ENCODE measurements around the gene ADD1.

The ADD1 gene

GRCh38 chr4:2843263-2843940 lies at the start of gene ADD1:
TSS of gene ADD1 (plus strand) at chr4:2843844. CDS start at chr4:2875916, 32,072 bp downstream.
- Histone ChIP-seq H3K4me1 (peaks cover 53% of the 10 kb centered on the region), H3K9me3 (peaks cover 7% of the 10 kb centered on the region; the same call in 1 of the 2 replicates), H3K4me2 (peak within 1 kb of the TSS; percentile 95), H3K9ac (peak within 1 kb of the TSS; percentile 92), H3K27me3 (no peaks in the 10 kb centered on the region), H3K4me3 (peak within 1 kb of the TSS; percentile 90), H4K20me1 (peaks cover 44% of the 10 kb centered on the region), H3K27ac (peak within 1 kb of the TSS; percentile 89), H3K36me3 (no peaks in the 10 kb centered on the region)
- TF ChIP-seq Cebpa-rat (IDR thresholded peaks at IDR 0.05), result no peak

GRCh38 chr4:2794486-2795299 lies 49.0 kb upstream of the ADD1 start:
- TF ChIP-seq Cebpa-rat (IDR thresholded peaks at IDR 0.05), result no peak
- H3K4me2 ChIP-seq, result peak overlapping the region; percentile 100
- H3K27me3 ChIP-seq, result 0 out of 2 replicates have a peak, but pooled peaks cover 4% of the 10 kb centered on the region
- no peak overlapping the region; the same call in 1 of the 2 replicates for H3K4me3 ChIP-seq
- peaks cover 98% of the 10 kb centered on the region for H3K4me1 ChIP-seq
- H3K9ac ChIP-seq, result 0 out of 2 replicates have a peak overlapping the region, but pooled peaks have one; percentile 53
- peaks cover 25% of the 10 kb centered on the region for H4K20me1 ChIP-seq
- H3K27ac ChIP-seq, result peak overlapping the region; percentile 68
- no peaks in the 10 kb centered on the region for H3K9me3 ChIP-seq
- H3K36me3 ChIP-seq, result no peaks in the 10 kb centered on the region

GRCh38 chr4:2795300-2795892 lies 48.2 kb upstream of the ADD1 start:
- Histone ChIP-seq H3K36me3 (no peaks in the 10 kb centered on the region), H3K4me1 (peaks cover 98% of the 10 kb centered on the region), H3K9ac (0 out of 2 replicates have a peak overlapping the region, but pooled peaks have one; percentile 53), H3K27ac (0 out of 2 replicates have a peak overlapping the region, but pooled peaks have one; percentile 68), H3K9me3 (no peaks in the 10 kb centered on the region), H3K4me2 (peak overlapping the region; percentile 100), H3K27me3 (0 out of 2 replicates have a peak, but pooled peaks cover 4% of the 10 kb centered on the region), H3K4me3 (no peak overlapping the region), H4K20me1 (peaks cover 25% of the 10 kb centered on the region)
- TF ChIP-seq Cebpa-rat (IDR thresholded peaks at IDR 0.05), result no peak

GRCh38 chr4:2795893-2796848 lies 47.5 kb upstream of the ADD1 start:
- 0 out of 2 replicates have a peak, but pooled peaks cover 4% of the 10 kb centered on the region for H3K27me3 ChIP-seq
- no peak for TF ChIP-seq Cebpa-rat (IDR thresholded peaks at IDR 0.05)
- no peaks in the 10 kb centered on the region for H3K9me3 ChIP-seq
- H3K36me3 ChIP-seq, result no peaks in the 10 kb centered on the region
- peak overlapping the region; percentile 85 for H3K27ac ChIP-seq
- peak overlapping the region; percentile 100 for H3K4me2 ChIP-seq
- no peak overlapping the region for H3K4me3 ChIP-seq
- peak overlapping the region; percentile 58; the same call in 1 of the 2 replicates for H3K9ac ChIP-seq
- H3K4me1 ChIP-seq, result peaks cover 98% of the 10 kb centered on the region
- peaks cover 25% of the 10 kb centered on the region for H4K20me1 ChIP-seq

- no peak overlapping the region for H3K4me3 ChIP-seq
- H3K27ac ChIP-seq, result peak overlapping the region; percentile 85
- no peak for TF ChIP-seq Cebpa-rat (IDR thresholded peaks at IDR 0.05)
- H3K27me3 ChIP-seq, result 0 out of 2 replicates have a peak, but pooled peaks cover 4% of the 10 kb centered on the region
- peaks cover 25% of the 10 kb centered on the region for H4K20me1 ChIP-seq
- no peaks in the 10 kb centered on the region for H3K36me3 ChIP-seq
- peak overlapping the region; percentile 100 for H3K4me2 ChIP-seq
- H3K4me1 ChIP-seq, result peaks cover 98% of the 10 kb centered on the region
- H3K9ac ChIP-seq, result peak overlapping the region; percentile 73; the same call in 1 of the 2 replicates
- no peaks in the 10 kb centered on the region for H3K9me3 ChIP-seq
These were observed 46.6 kb upstream of the ADD1 start for GRCh38 chr4:2796849-2797544.

GRCh38 chr4:2797545-2798305 lies 45.9 kb upstream of the ADD1 start:
- no peak for TF ChIP-seq Cebpa-rat (IDR thresholded peaks at IDR 0.05)
- Histone ChIP-seq H4K20me1 (peaks cover 25% of the 10 kb centered on the region), H3K4me2 (peak overlapping the region; percentile 100), H3K27ac (peak overlapping the region; percentile 85), H3K27me3 (0 out of 2 replicates have a peak, but pooled peaks cover 4% of the 10 kb centered on the region), H3K36me3 (no peaks in the 10 kb centered on the region), H3K4me3 (peak overlapping the region; percentile 60; the same call in 1 of the 2 replicates), H3K4me1 (peaks cover 96% of the 10 kb centered on the region), H3K9ac (peak overlapping the region; percentile 73; the same call in 1 of the 2 replicates), H3K9me3 (no peaks in the 10 kb centered on the region)

- Histone ChIP-seq H3K9ac (peak overlapping the region; percentile 73), H4K20me1 (peaks cover 25% of the 10 kb centered on the region), H3K27ac (peak overlapping the region; percentile 85), H3K36me3 (no peaks in the 10 kb centered on the region), H3K9me3 (no peaks in the 10 kb centered on the region), H3K4me1 (peaks cover 98% of the 10 kb centered on the region), H3K4me3 (peak overlapping the region; percentile 60), H3K27me3 (0 out of 2 replicates have a peak, but pooled peaks cover 4% of the 10 kb centered on the region), H3K4me2 (peak overlapping the region; percentile 100)
- no peak for TF ChIP-seq Cebpa-rat (IDR thresholded peaks at IDR 0.05)
These were observed 45.0 kb upstream of the ADD1 start for GRCh38 chr4:2798399-2799223.

All from BLaER1 (cell line).